Psoas muscle (tissue), 8 donors: ENCODE measurements around the gene ACER3. TPM values are rescaled to one million over a fixed set of nuclear protein-coding genes. Genes with fewer than 3 reads are reported as not detected.

Experiments used
- ATAC-seq, 4 donors: fragments of 200-7000 bp; cut with Tn5 transposase; one replicate each; pipeline ENCODE4 v1.9.1; 2020; ENCODE audit warnings: moderate library complexity in 3 of 4, mild to moderate bottlenecking in 2 of 4
- DNase-seq, 2 donors: peaks; one replicate each; pipeline ENCODE4 v3.0.0-alpha.2; 2020
- H3K27ac ChIP-seq: fragments of 200-600 bp; one replicate; pipeline ENCODE4 v1.8.0; 2022
- H3K27me3 ChIP-seq, 3 donors: fragments of 200-600 bp in 1 of 3; one replicate each; pipeline versions ENCODE4 v1.6.1 to v1.8.0; 2013 to 2022; ENCODE audit warnings: low read length in 2 of 3, mild to moderate bottlenecking in 2 of 3, moderate library complexity in 1 of 3; ENCODE audit not compliant: insufficient read depth in 3 of 3
- H3K36me3 ChIP-seq, 2 donors: fragments of 200-600 bp in 1 of 2; one replicate each; pipeline versions ENCODE4 v1.6.1 to v1.8.0; 2013 to 2022; ENCODE audit warnings: low read depth in 1 of 2, mild to moderate bottlenecking in 1 of 2, moderate library complexity in 1 of 2; ENCODE audit not compliant: insufficient read depth in 1 of 2
- H3K4me1 ChIP-seq: fragments of 200-600 bp; one replicate; pipeline ENCODE4 v1.8.0; 2022
- H3K4me3 ChIP-seq: fragments of 200-600 bp; one replicate; pipeline ENCODE4 v1.8.0; 2022; ENCODE audit warnings: mild to moderate bottlenecking
- H3K9me3 ChIP-seq: fragments of 200-600 bp; one replicate; pipeline ENCODE4 v1.8.0; 2022
- CTCF ChIP-seq: fragments of 200-600 bp; IDR thresholded peaks from one replicate; pipeline ENCODE4 v1.8.0; 2022; ENCODE audit warnings: antibody characterized with exemption
- WGBS, 3 donors: extraction: QIAGEN DNeasy Blood & Tissue Kit; methylation state at CpG; one replicate each; pipeline versions ENCODE4 v1.1.6 to v1.1.7; 2013; 5-methylcytosine and 5-hydroxymethylcytosine counted together
- intact Hi-C, 2 donors: fragments of 100-400 bp; cut with DNase I; formaldehyde crosslinking; loops; one replicate each; pipeline versions ENCODE4 v1.11.0 to v1.14.2; 2022
- polyA plus RNA-seq, 3 donors: library from polyadenylated mRNA; stranded (reverse); fragments of 200-250 nt; gene quantifications; one replicate each; pipeline ENCODE4 v1.2.3, GENCODE V29; 2013
- total RNA-seq, 4 donors: library from RNA; stranded (reverse); fragmentation: NEBNext Ultra II Directional in 2 of 4; extraction: Animal tissue kit (Norgen Biotek cat#: 25700) in 2 of 4; gene quantifications; one replicate each; pipeline versions ENCODE4 v1.2.1 to v1.2.4, GENCODE V29; 2021 to 2023
- donor health status: healthy with polysubstance abuse.
- donor health status: DM: no; HTN: no; CAD: no; lungs with moderate emphysema.
- donor health status: Bipolar disorder and iron deficiency.
- donor health status: healthy.
- donor health status: DM: yes; HTN: yes; CAD: no.
- donor health status: DM: no; HTN: no; CAD: no.
- donor health status: DM: no; HTN: no; CAD: no.
- donor health status: DM: yes; HTN: yes; CAD: no.

The ACER3 gene
- total and polyA plus RNA-seq, 7 donors: 0.76 to 6.3 (median 3.4) TPM

- Histone ChIP-seq H3K9me3 (no peaks in the 10 kb centered on the region), H3K27me3 (peaks cover 0 to 69% (median 7%) of the 10 kb centered on the region in 3 donors), H3K4me3 (no peak overlapping the region), H3K27ac (no peak overlapping the region), H3K4me1 (peaks cover 10% of the 10 kb centered on the region), H3K36me3 (no peaks in the 10 kb centered on the region)
- DNase-seq (no peak), ATAC-seq (no peak)
- WGBS, 3 donors: 64 to 68% (median 67%) methylated on average over 16 of the region's 16 CpGs
- TF ChIP-seq CTCF: no peak
- intact Hi-C loops: loop anchor here in 1 of 2 donors (10.0 kb wide), 1 partner anchor 114 kb away; no protein-coding TSS in a partner anchor
Measured at GRCh38 chr11:77038825-77039326, 178.2 kb downstream of the ACER3 start.

- intact Hi-C loops: loop anchor here (10.0 kb wide), 2 partner anchors 115 to 145 kb away; no protein-coding TSS in a partner anchor
- Histone ChIP-seq H3K27ac (no peak overlapping the region), H3K4me3 (peak overlapping the region; percentile 57), H3K4me1 (peaks cover 10% of the 10 kb centered on the region), H3K27me3 (peaks cover 0 to 68% (median 7%) of the 10 kb centered on the region in 3 donors), H3K9me3 (no peaks in the 10 kb centered on the region), H3K36me3 (no peaks in the 10 kb centered on the region)
- WGBS, 3 donors: 6 to 10% (median 8%) methylated on average over 88 to 109 of the region's 109 CpGs
- DNase-seq (peak in 1 of 2 donors; percentile 43), ATAC-seq (peak; percentile 48 to 89 (median 75))
- peak; percentile 38 for TF ChIP-seq CTCF
Measured at GRCh38 chr11:77039491-77040400, 179.0 kb downstream of the ACER3 start.

- intact Hi-C loops: loop anchor here in 1 of 2 donors (10.0 kb wide), 1 partner anchor 144 kb away; no protein-coding TSS in a partner anchor
- Histone ChIP-seq H3K9me3 (no peaks in the 10 kb centered on the region), H3K27me3 (peaks cover 0 to 71% (median 7%) of the 10 kb centered on the region in 3 donors), H3K4me3 (no peak overlapping the region), H3K27ac (no peak overlapping the region), H3K36me3 (no peaks in the 10 kb centered on the region), H3K4me1 (peaks cover 10% of the 10 kb centered on the region)
- DNase-seq: no peak
- no peak for ATAC-seq
- no peak for TF ChIP-seq CTCF
- 52 to 64% (median 63%) methylated on average over 37 of the region's 37 CpGs for WGBS, 3 donors
Measured at GRCh38 chr11:77040401-77040777, 179.7 kb downstream of the ACER3 start.

- H3K9me3 ChIP-seq: no peaks in the 10 kb centered on the region
- whole genome bisulfite sequencing, 3 donors: 93 to 95% (median 94%) methylated on average over 13 of the region's 13 CpGs
- peaks cover 10% of the 10 kb centered on the region for H3K4me1 ChIP-seq
- DNase-seq: no peak
- no peaks in the 10 kb centered on the region for H3K36me3 ChIP-seq
- peaks cover 0 to 73% (median 8%) of the 10 kb centered on the region in 3 donors for H3K27me3 ChIP-seq
- TF ChIP-seq CTCF: no peak
- no peak for ATAC-seq
- H3K27ac ChIP-seq: no peak overlapping the region
- H3K4me3 ChIP-seq: no peak overlapping the region
- intact Hi-C loops: loop anchor here in 1 of 2 donors (10.0 kb wide), 1 partner anchor 144 kb away; no protein-coding TSS in a partner anchor
Measured at GRCh38 chr11:77040889-77041288, 180.2 kb downstream of the ACER3 start.
